Pancreas (tissue), 10 donors: ENCODE results near the gene DGUOK. TPM values are rescaled to one million over a fixed set of nuclear protein-coding genes. Genes with fewer than 3 reads are reported as not detected.

ENCODE experiments used
- ATAC-seq, 4 donors: fragments of 200-7000 bp; cut with Tn5 transposase; one replicate each; pipeline versions ENCODE4 v1.8.0 to v1.9.1; 2020; ENCODE audit warnings: mild to moderate bottlenecking in 4 of 4, moderate library complexity in 4 of 4
- DNase-seq, 6 donors: peaks; one replicate each; pipeline ENCODE4 v3.0.0-alpha.2; 2020
- FAIRE-seq: peaks from 2 replicates; lab custom pipeline; 2012; peaks lifted over from hg19 to GRCh38; lab: Jason Lieb, UNC
- H3K27ac ChIP-seq, 4 donors: fragments of 200-600 bp; sonication (generic); 1 replicate in 3 of 4; 2 replicates in 1 of 4; pipeline versions ENCODE4 v1.5.0 to v1.8.0; 2020
- H3K27me3 ChIP-seq, 4 donors: fragments of 200-600 bp; one replicate each; pipeline ENCODE4 v1.8.0; 2021
- H3K36me3 ChIP-seq, 3 donors: fragments of 200-600 bp; sonication (generic) in 1 of 3; one replicate each; pipeline versions ENCODE4 v1.5.0 to v1.8.0; 2020 to 2021
- H3K4me1 ChIP-seq, 3 donors: fragments of 200-600 bp; one replicate each; pipeline ENCODE4 v1.8.0; 2021
- H3K4me3 ChIP-seq, 4 donors: fragments of 200-600 bp; sonication (generic) in 2 of 4; one replicate each; pipeline versions ENCODE4 v1.5.0 to v1.8.0; 2020 to 2021
- H3K9me3 ChIP-seq, 4 donors: fragments of 200-600 bp; one replicate each; pipeline ENCODE4 v1.8.0; 2021
- WGBS, 2 donors: extraction: QIAGEN DNeasy Blood & Tissue Kit; methylation state at CpG; one replicate each; pipeline ENCODE4 v1.1.7; 2013; 5-methylcytosine and 5-hydroxymethylcytosine counted together
- intact Hi-C, 3 donors: fragments of 100-400 bp; cut with DNase I; formaldehyde crosslinking; loops; one replicate each; pipeline versions ENCODE4 v1.11.1 to v1.14.2; 2022
- polyA plus RNA-seq, 2 donors: library from polyadenylated mRNA; stranded (reverse); fragments of 200-250 nt; gene quantifications; one replicate each; pipeline ENCODE4 v1.2.3, GENCODE V29; 2013
- total RNA-seq, 6 donors: library from RNA; stranded (reverse); fragmentation: NEBNext Ultra II Directional in 4 of 6; extraction: Animal tissue kit (Norgen Biotek cat#: 25700) in 4 of 6; gene quantifications; one replicate each; pipeline versions ENCODE4 v1.2.1 to v1.2.4, GENCODE V29; 2021 to 2023
- TF ChIP-seq, protein P1 (sequence below), 4 donors: fragments of 200-600 bp; sonication (generic) in 3 of 4; IDR thresholded peaks; one replicate each; pipeline versions ENCODE4 v1.5.0 to v1.8.0; 2021; ENCODE audit warnings: antibody characterized with exemption in 4 of 4
- donor health status: healthy with polysubstance abuse.
- donor health status: DM: no; HTN: no; CAD: no; lungs with moderate emphysema.
- donor health status: DM: no; HTN: no; CAD: no.
- donor health status: control.
- donor health status: control.
- donor health status: Bipolar disorder and iron deficiency.
- donor health status: DM: yes; HTN: yes; CAD: no.
- donor health status: DM: no; HTN: no; CAD: no.
- donor health status: DM: no; HTN: no; CAD: no.
- donor health status: DM: yes; HTN: yes; CAD: no.

The DGUOK gene
- total and polyA plus RNA-seq, 8 donors: 13.1 to 47.0 (median 17.3) TPM

DNA sequence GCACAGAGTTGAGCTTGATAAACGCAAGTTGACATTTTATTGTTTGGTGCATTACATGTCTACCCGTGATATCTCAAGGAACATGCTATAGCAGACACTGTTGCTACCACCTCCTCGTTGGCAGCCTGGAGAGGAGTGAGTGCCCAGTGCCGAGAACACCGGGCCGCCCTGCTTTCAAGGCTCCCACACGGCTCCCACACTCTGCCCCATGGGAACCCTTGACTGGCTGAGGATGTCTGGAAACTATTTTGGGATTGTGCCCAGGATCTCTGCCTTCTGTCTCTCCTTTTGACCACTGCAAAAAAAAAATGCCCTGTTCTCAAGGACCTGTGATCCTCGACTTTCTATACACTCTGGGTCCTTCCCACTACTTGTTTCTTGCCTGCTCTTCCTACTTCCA, 79.1 kb downstream of the DGUOK start:
- Histone ChIP-seq H3K4me3 (no peak overlapping the region), H3K36me3 (no peaks in the 10 kb centered on the region), H3K9me3 (no peaks in the 10 kb centered on the region), H3K4me1 (peaks cover 4 to 14% (median 8%) of the 10 kb centered on the region in 3 donors), H3K27ac (no peak overlapping the region), H3K27me3 (no peaks in the 10 kb centered on the region)
- ATAC-seq: no peak
- TF ChIP-seq, protein P1, sequence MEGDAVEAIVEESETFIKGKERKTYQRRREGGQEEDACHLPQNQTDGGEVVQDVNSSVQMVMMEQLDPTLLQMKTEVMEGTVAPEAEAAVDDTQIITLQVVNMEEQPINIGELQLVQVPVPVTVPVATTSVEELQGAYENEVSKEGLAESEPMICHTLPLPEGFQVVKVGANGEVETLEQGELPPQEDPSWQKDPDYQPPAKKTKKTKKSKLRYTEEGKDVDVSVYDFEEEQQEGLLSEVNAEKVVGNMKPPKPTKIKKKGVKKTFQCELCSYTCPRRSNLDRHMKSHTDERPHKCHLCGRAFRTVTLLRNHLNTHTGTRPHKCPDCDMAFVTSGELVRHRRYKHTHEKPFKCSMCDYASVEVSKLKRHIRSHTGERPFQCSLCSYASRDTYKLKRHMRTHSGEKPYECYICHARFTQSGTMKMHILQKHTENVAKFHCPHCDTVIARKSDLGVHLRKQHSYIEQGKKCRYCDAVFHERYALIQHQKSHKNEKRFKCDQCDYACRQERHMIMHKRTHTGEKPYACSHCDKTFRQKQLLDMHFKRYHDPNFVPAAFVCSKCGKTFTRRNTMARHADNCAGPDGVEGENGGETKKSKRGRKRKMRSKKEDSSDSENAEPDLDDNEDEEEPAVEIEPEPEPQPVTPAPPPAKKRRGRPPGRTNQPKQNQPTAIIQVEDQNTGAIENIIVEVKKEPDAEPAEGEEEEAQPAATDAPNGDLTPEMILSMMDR (IDR thresholded peaks at IDR 0.05): no peak
- no peak for FAIRE-seq
- intact Hi-C loops: no loop called here
- 80% methylated on average over 8 of the region's 8 CpGs for WGBS, 2 donors
- DNase-seq: no peak

DNA sequence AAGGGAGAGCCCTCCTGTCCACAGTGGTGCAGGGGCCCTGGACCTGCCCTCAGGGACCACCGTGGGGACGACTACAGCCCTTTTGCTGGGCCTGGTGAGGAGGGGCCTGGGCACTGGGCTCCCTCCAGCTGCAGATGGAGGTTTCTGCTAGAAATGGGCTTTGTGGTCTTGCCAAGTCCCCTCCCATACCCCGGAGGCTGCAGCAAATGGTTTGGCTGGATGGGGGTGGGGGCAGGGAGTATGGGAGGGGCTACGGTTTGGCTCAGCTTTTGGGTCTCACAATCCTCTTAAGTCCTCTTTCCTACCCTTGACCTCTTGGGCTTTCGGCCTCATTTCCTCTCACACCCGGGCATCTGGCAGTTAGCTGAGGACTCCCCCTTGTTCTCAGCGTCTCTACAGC, 79.8 kb downstream of the DGUOK start:
- Histone ChIP-seq H3K36me3 (no peaks in the 10 kb centered on the region), H3K4me3 (no peak overlapping the region), H3K27ac (no peak overlapping the region), H3K27me3 (no peaks in the 10 kb centered on the region), H3K9me3 (no peaks in the 10 kb centered on the region), H3K4me1 (peaks cover 4 to 14% (median 8%) of the 10 kb centered on the region in 3 donors)
- no peak for DNase-seq
- no peak for FAIRE-seq
- TF ChIP-seq, protein P1 (IDR thresholded peaks at IDR 0.05): no peak
- intact Hi-C loops: no loop called here
- no peak for ATAC-seq
- 82 to 84% methylated on average over 7 of the region's 7 CpGs for WGBS, 2 donors

DNA sequence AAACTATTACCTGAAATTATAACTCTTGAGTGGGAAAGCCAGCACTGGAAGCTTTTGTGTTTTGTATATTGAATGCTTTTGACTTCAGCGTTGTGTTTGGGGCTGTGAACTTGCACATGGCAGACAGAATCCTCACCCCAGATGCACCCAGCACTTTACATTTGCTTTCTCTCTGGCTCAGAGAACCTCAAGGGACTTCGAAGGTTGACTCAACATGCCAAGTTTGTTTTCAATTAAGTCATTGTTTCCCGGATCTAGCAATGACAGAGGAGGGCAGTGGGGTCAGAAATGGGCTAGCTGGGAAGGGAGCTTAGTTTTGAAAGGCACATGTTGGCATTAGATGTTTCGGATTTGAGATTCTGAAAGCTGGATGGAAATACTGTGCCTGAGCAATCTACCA, 80.4 kb downstream of the DGUOK start:
- no peaks in the 10 kb centered on the region for H3K27me3 ChIP-seq
- intact Hi-C loops: no loop called here
- H3K36me3 ChIP-seq: no peaks in the 10 kb centered on the region
- H3K4me1 ChIP-seq: peaks cover 4 to 14% (median 6%) of the 10 kb centered on the region in 3 donors
- ATAC-seq: no peak
- 61 to 63% methylated on average over 4 of the region's 4 CpGs for WGBS, 2 donors
- TF ChIP-seq, protein P1 (IDR thresholded peaks at IDR 0.05): no peak
- no peak for DNase-seq
- FAIRE-seq: no peak
- H3K4me3 ChIP-seq: no peak overlapping the region
- no peak overlapping the region for H3K27ac ChIP-seq
- no peaks in the 10 kb centered on the region for H3K9me3 ChIP-seq

DNA sequence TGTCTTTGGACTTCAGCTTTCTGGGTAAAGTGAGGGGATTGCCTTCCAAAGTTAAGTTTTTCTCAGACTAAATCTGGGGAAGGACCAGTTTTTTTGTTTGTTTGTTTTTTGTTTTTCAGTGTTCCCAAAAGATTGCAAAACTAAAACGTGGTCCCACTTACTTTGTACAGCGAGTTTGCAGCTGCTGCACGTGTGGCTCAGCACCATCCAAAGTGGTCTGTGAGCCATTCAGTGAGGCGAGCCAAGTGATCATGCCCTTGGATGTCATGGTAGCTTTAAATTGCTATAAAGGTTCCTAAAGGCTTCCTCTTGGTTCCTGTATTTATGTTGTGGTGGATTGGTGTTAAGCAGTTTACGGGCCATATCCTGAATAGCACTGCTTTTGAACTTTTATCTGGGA, 81.0 kb downstream of the DGUOK start:
- no peak overlapping the region for H3K27ac ChIP-seq
- 89 to 91% methylated on average over 5 of the region's 5 CpGs for WGBS, 2 donors
- DNase-seq: no peak
- no peaks in the 10 kb centered on the region for H3K36me3 ChIP-seq
- peaks cover 4 to 14% (median 6%) of the 10 kb centered on the region in 3 donors for H3K4me1 ChIP-seq
- no peak for ATAC-seq
- intact Hi-C loops: no loop called here
- FAIRE-seq: no peak
- TF ChIP-seq, protein P1 (IDR thresholded peaks at IDR 0.05): no peak
- H3K9me3 ChIP-seq: no peaks in the 10 kb centered on the region
- no peaks in the 10 kb centered on the region for H3K27me3 ChIP-seq
- no peak overlapping the region for H3K4me3 ChIP-seq

Other genes with a start within 250 kb of the DGUOK start
- gene TPRKB, start 189.5 kb upstream of the DGUOK start, total RNA-seq: 10 to 100 TPM; 10.1 to 14.6 (median 11.7) TPM
- 10 to 100 TPM; 30.6 to 31.0 TPM for gene TPRKB, start 189.5 kb upstream of the DGUOK start, polyA plus RNA-seq
- gene DUSP11, start 146.8 kb upstream of the DGUOK start, total RNA-seq: 10 to 100 TPM in 1 of 6 donors, 1 to 10 TPM in 5; 4.7 to 12.1 (median 6.8) TPM
- 10 to 100 TPM in 1 of 2 donors, 1 to 10 TPM in 1; 7.3 to 11.7 TPM for gene DUSP11, start 146.8 kb upstream of the DGUOK start, polyA plus RNA-seq
- gene C2orf78, start 142.7 kb upstream of the DGUOK start, total RNA-seq: not detected
- gene C2orf78, start 142.7 kb upstream of the DGUOK start, polyA plus RNA-seq: not detected
- gene STAMBP, start 97.9 kb upstream of the DGUOK start, total RNA-seq: 10 to 100 TPM; 11.7 to 24.4 (median 13.2) TPM
- gene STAMBP, start 97.9 kb upstream of the DGUOK start, polyA plus RNA-seq: 10 to 100 TPM in 1 of 2 donors, 1 to 10 TPM in 1; 9.8 to 16.7 TPM
- 1 to 10 TPM in 3 of 6 donors, under 1 TPM in 3; 0.28 to 2.2 (median 0.91) TPM for gene ACTG2, start 33.9 kb upstream of the DGUOK start, total RNA-seq
- gene ACTG2, start 33.9 kb upstream of the DGUOK start, polyA plus RNA-seq: 10 to 100 TPM in 1 of 2 donors, 1 to 10 TPM in 1; 9.9 to 76.3 TPM
- 1 to 10 TPM; 4.1 to 8.6 (median 4.8) TPM for gene TET3, start 58.0 kb downstream of the DGUOK start, total RNA-seq
- gene TET3, start 58.0 kb downstream of the DGUOK start, polyA plus RNA-seq: 1 to 10 TPM; 1.5 to 4.4 TPM
- gene BOLA3, start 221.0 kb downstream of the DGUOK start, total RNA-seq: 10 to 100 TPM in 5 of 6 donors, 1 to 10 TPM in 1; 7.2 to 17.5 (median 14.8) TPM
- 10 to 100 TPM; 29.7 to 32.5 TPM for gene BOLA3, start 221.0 kb downstream of the DGUOK start, polyA plus RNA-seq